IMR-90 (cell line): ENCODE results near the gene ARV1. TPM values are rescaled to one million over a fixed set of nuclear protein-coding genes. Genes with fewer than 3 reads are reported as not detected.

Source experiments
- ATAC-seq: fragments of 200-7000 bp; cut with Tn5 transposase; 2 replicates; pipeline ENCODE4 v1.9.1; 2020; ENCODE audit warnings: low read depth, mild to moderate bottlenecking, moderate library complexity
- BruUV-seq: library from RNA; stranded (reverse); fragments of 400-500 nt; replicated peaks from 2 replicates; lab custom pipeline; 2021; lab: Mats Ljungman, UMichigan
- CTCF ChIA-PET: fragments of 300-600 bp; formaldehyde crosslinking; extraction: SDS; loops from one replicate; lab custom pipeline; 2021; ENCODE audit warnings: antibody characterized with exemption; lab: Yijun Ruan, JAX
- POLR2A ChIA-PET: fragments of 300-600 bp; sonication (Branson Sonifier 250); formaldehyde crosslinking; loops from one replicate; lab custom pipeline; 2022; ENCODE audit warnings: antibody characterized with exemption; ENCODE audit not compliant: unreplicated experiment; lab: Charles Lee
- DNase-seq: peaks from one replicate; pipeline ENCODE4 v3.0.0; 2013
- H2AFZ ChIP-seq: replicated peaks from 2 replicates; pipeline ENCODE3; 2013; ENCODE audit warnings: low read length, mild to moderate bottlenecking; ENCODE audit not compliant: poor library complexity
- H2AK5ac ChIP-seq: 2 replicates; pipeline ENCODE4 v1.6.1; 2013; ENCODE audit warnings: low read depth, low read length, inconsistent platforms
- H2AK9ac ChIP-seq: replicated peaks from 2 replicates; pipeline ENCODE3; 2013; ENCODE audit warnings: mild to moderate bottlenecking, low read depth, low read length, moderate library complexity; ENCODE audit not compliant: poor library complexity
- H2BK120ac ChIP-seq: 2 replicates; pipeline ENCODE4 v1.6.1; 2013; ENCODE audit warnings: low read depth, low read length, inconsistent platforms
- H2BK15ac ChIP-seq: 3 replicates; pipeline ENCODE4 v1.6.1; 2013; ENCODE audit warnings: low read depth, low read length, inconsistent platforms
- H2BK20ac ChIP-seq: 2 replicates; pipeline ENCODE4 v1.6.1; 2013; ENCODE audit warnings: low read depth, mild to moderate bottlenecking, inconsistent platforms, low read length, moderate library complexity
- H2BK5ac ChIP-seq: 2 replicates; pipeline ENCODE4 v1.6.1; 2013; ENCODE audit warnings: mild to moderate bottlenecking, low read depth, low read length, inconsistent platforms; ENCODE audit not compliant: poor library complexity, severe bottlenecking
- H3K14ac ChIP-seq: replicated peaks from 2 replicates; pipeline ENCODE4 v1.6.1; 2013; ENCODE audit warnings: low read depth, low read length, inconsistent platforms
- H3K18ac ChIP-seq: 2 replicates; pipeline ENCODE4 v1.6.1; 2013; ENCODE audit warnings: low read depth, low read length, control low read depth
- H3K23ac ChIP-seq: 2 replicates; pipeline ENCODE4 v1.6.1; 2013; ENCODE audit warnings: low read depth, low read length, inconsistent platforms
- H3K27ac ChIP-seq: 2 replicates; pipeline ENCODE4 v1.5.1; 2013; ENCODE audit warnings: mild to moderate bottlenecking, control low read depth, low read length; ENCODE audit not compliant: insufficient read depth
- H3K27me3 ChIP-seq: 2 replicates; pipeline ENCODE4 v1.6.1; 2013; ENCODE audit warnings: low read length; ENCODE audit not compliant: control insufficient read depth, insufficient read depth
- H3K36me3 ChIP-seq: 2 replicates; pipeline ENCODE4 v1.6.1; 2013; ENCODE audit warnings: low read length, mixed read lengths; ENCODE audit not compliant: control insufficient read depth, insufficient read depth
- H3K4ac ChIP-seq: 2 replicates; pipeline ENCODE4 v1.6.1; 2013; ENCODE audit warnings: low read depth, low read length, inconsistent platforms
- H3K4me1 ChIP-seq: 2 replicates; pipeline ENCODE4 v1.6.1; 2013; ENCODE audit warnings: low read length, mixed read lengths; ENCODE audit not compliant: control insufficient read depth, insufficient read depth
- H3K4me2 ChIP-seq: 2 replicates; pipeline ENCODE4 v1.6.1; 2013; ENCODE audit warnings: low read depth, mild to moderate bottlenecking, control low read depth, low read length, moderate library complexity
- H3K4me3 ChIP-seq: 2 replicates; pipeline ENCODE4 v1.5.1; 2013; ENCODE audit warnings: low read depth, mild to moderate bottlenecking, control low read depth, low read length, moderate library complexity; ENCODE audit not compliant: insufficient read depth
- H3K56ac ChIP-seq: 2 replicates; pipeline ENCODE4 v1.6.1; 2013; ENCODE audit warnings: low read length, inconsistent platforms; ENCODE audit not compliant: insufficient read depth; ENCODE audit errors: extremely low read depth
- H3K79me1 ChIP-seq, 2 experiments: 2 replicates each; pipeline ENCODE4 v1.6.1; 2013; ENCODE audit warnings: low read length in 2 of 2, inconsistent platforms in 1 of 2, low read depth in 1 of 2
- H3K9ac ChIP-seq: 2 replicates; pipeline ENCODE4 v1.6.1; 2013; ENCODE audit warnings: low read depth, low read length, control low read depth
- H3K9me1 ChIP-seq: 2 replicates; pipeline ENCODE4 v1.6.1; 2013; ENCODE audit warnings: low read length, inconsistent platforms; ENCODE audit not compliant: insufficient read depth
- H3K9me3 ChIP-seq: 2 replicates; pipeline ENCODE4 v1.6.1; 2013; ENCODE audit warnings: low read length; ENCODE audit not compliant: control insufficient read depth, insufficient read depth
- H4K20me1 ChIP-seq: 2 replicates; pipeline ENCODE4 v1.6.1; 2013; ENCODE audit warnings: low read length, inconsistent platforms; ENCODE audit not compliant: insufficient read depth
- H4K5ac ChIP-seq: 2 replicates; pipeline ENCODE4 v1.6.1; 2013; ENCODE audit warnings: mild to moderate bottlenecking, low read depth, low read length, control low read depth
- H4K8ac ChIP-seq, 2 experiments: 2 replicates each; pipeline ENCODE4 v1.6.1; 2013; ENCODE audit warnings: low read depth in 2 of 2, low read length in 2 of 2, control low read depth in 1 of 2, inconsistent platforms in 1 of 2
- H4K91ac ChIP-seq: 2 replicates; pipeline ENCODE4 v1.6.1; 2013; ENCODE audit warnings: low read depth, low read length, inconsistent platforms; ENCODE audit not compliant: insufficient read depth
- BHLHE40 ChIP-seq: fragments of 150-350 bp; IDR thresholded peaks from 2 replicates; pipeline ENCODE4 v1.6.1; 2016; ENCODE audit warnings: mild to moderate bottlenecking, low read depth, low read length
- CEBPB ChIP-seq: IDR thresholded peaks from 2 replicates; pipeline ENCODE4 v1.6.1; 2012; ENCODE audit warnings: low read depth, low read length, improper control_type of control experiment
- CHD1 ChIP-seq: IDR thresholded peaks from 2 replicates; pipeline ENCODE4 v1.6.1; 2012; ENCODE audit warnings: low read depth, low read length, improper control_type of control experiment
- FOS ChIP-seq: fragments of 150-350 bp; IDR thresholded peaks from 2 replicates; pipeline ENCODE4 v1.6.1; 2016; ENCODE audit warnings: low read depth, low read length
- MAFK ChIP-seq: IDR thresholded peaks from 2 replicates; pipeline ENCODE4 v1.6.1; 2012; ENCODE audit warnings: low read depth, low read length, improper control_type of control experiment
- NFE2L2 ChIP-seq: fragments of 150-350 bp; IDR thresholded peaks from 2 replicates; pipeline ENCODE4 v1.6.1; 2016; ENCODE audit warnings: low read depth, mild to moderate bottlenecking, low read length
- POLR2A ChIP-seq: IDR thresholded peaks from 2 replicates; pipeline ENCODE4 v1.6.1; 2012; ENCODE audit warnings: mild to moderate bottlenecking, low read depth, low read length
- RAD21 ChIP-seq: IDR thresholded peaks from 2 replicates; pipeline ENCODE4 v1.6.1; 2012; ENCODE audit warnings: low read length, improper control_type of control experiment
- SMC3 ChIP-seq: fragments of 150-350 bp; IDR thresholded peaks from 2 replicates; pipeline ENCODE4 v1.6.1; 2016; ENCODE audit warnings: low read depth, mild to moderate bottlenecking, antibody characterized with exemption, low read length, moderate library complexity
- WGBS, 2 experiments: methylation state at CpG; one replicate each; pipeline versions ENCODE4 v1.1.5 to v1.1.7; 2013; ENCODE audit warnings: missing lambda C conversion rate in 2 of 2; ENCODE audit not compliant: insufficient read length in 1 of 2; ENCODE audit errors: extremely low coverage in 2 of 2; 5-methylcytosine and 5-hydroxymethylcytosine counted together
- dilution Hi-C: fragments of 300-500 bp; cut with HindIII; formaldehyde crosslinking; loops from one replicate; pipeline ENCODE4 v1.14.3; 2018; ENCODE audit warnings: low sequenced_read_pairs; ENCODE audit not compliant: unreplicated experiment
- in situ Hi-C: fragments of 300-500 bp; cut with MboI; formaldehyde crosslinking; loops from 3 replicates; pipeline ENCODE4 v1.14.3; 2019; ENCODE audit warnings: low sequenced_read_pairs, inconsistent platforms, mixed read lengths
- intact Hi-C: fragments of 100-400 bp; cut with micrococcal nuclease; formaldehyde crosslinking; loops from 2 replicates; pipeline ENCODE4 v1.10.0; 2022
- polyA plus RNA-seq, 3 experiments: library from polyadenylated mRNA; depleted of rRNA; stranded (reverse); fragments of >200 nt; gene quantifications; 2 replicates each; pipeline ENCODE4 v1.2.3, GENCODE V29; 2012; ENCODE audit warnings: low replicate concordance in 1 of 3
- total RNA-seq: library from RNA; depleted of rRNA; stranded (reverse); fragments of >200 nt; gene quantifications from 2 replicates; pipeline ENCODE4 v1.2.3, GENCODE V29; 2012
- TF ChIP-seq, protein P1 (sequence below): fragments of 150-350 bp; IDR thresholded peaks from 2 replicates; pipeline ENCODE4 v1.6.1; 2016; ENCODE audit warnings: low read depth, mild to moderate bottlenecking, low read length, moderate library complexity, borderline replicate concordance
- TF ChIP-seq, protein P2 (sequence below): fragments of 150-350 bp; IDR thresholded peaks from 2 replicates; pipeline ENCODE4 v1.6.1; 2017; ENCODE audit warnings: mild to moderate bottlenecking, antibody characterized with exemption, low read length, low read depth
- TF ChIP-seq, protein P3 (sequence below): conservative IDR thresholded peaks from 2 replicates; pipeline ENCODE4 v1.5.1; 2012; ENCODE audit warnings: mild to moderate bottlenecking, low read depth, low read length, improper control_type of control experiment

The ARV1 gene
- total and polyA plus RNA-seq, 2 of the 4 experiments (the other 2 are of a cell fraction): 19.0 to 22.9 TPM

DNA sequence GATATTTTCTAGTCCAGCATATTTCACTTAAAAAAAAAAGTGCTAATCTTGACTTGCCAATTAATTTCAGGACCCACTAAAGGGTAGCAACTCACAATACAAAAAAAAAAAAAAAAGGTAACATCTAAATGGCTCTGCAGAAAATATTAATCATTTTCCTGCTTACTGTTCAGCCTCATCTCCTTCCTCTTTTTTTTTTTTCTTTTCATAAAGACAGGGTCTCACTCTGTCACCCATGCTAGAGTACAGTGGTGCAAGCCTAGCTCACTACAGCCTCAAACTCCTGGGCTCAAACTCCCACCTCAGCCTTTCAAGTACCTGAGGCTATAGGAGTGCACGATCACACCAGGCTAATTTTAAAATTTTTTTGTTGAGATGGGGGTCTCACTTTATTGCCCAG lies 30.6 kb upstream of the ARV1 start:
- no peak overlapping the region for H2BK20ac ChIP-seq
- dilution Hi-C loops: no loop called here
- no peak overlapping the region for H2BK5ac ChIP-seq
- no TSS peak for BruUV-seq
- no peaks in the 10 kb centered on the region for H3K4me1 ChIP-seq
- no peak overlapping the region for H2BK120ac ChIP-seq
- in situ Hi-C loops: no loop called here
- CTCF ChIA-PET: no interaction called here
- H3K4me2 ChIP-seq: no peak overlapping the region
- no peak overlapping the region for H3K9ac ChIP-seq
- no peak overlapping the region for H3K14ac ChIP-seq
- H2BK15ac ChIP-seq: no peak overlapping the region
- H3K79me1 ChIP-seq: no peaks in the 10 kb centered on the region
- H3K56ac ChIP-seq: no peak overlapping the region
- H3K36me3 ChIP-seq: 0 out of 2 replicates have a peak, but pooled peaks cover 2% of the 10 kb centered on the region
- no peak overlapping the region for H2AFZ ChIP-seq
- WGBS, 2 experiments: no CpG with 5 or more reads among the region's 1 CpG
- no peak overlapping the region for H4K91ac ChIP-seq
- no peak overlapping the region for H3K27ac ChIP-seq
- H4K8ac ChIP-seq: no peak overlapping the region
- no peak overlapping the region for H3K4me3 ChIP-seq
- H4K5ac ChIP-seq: no peak overlapping the region
- H4K20me1 ChIP-seq: no peaks in the 10 kb centered on the region
- TF ChIP-seq, protein P1, sequence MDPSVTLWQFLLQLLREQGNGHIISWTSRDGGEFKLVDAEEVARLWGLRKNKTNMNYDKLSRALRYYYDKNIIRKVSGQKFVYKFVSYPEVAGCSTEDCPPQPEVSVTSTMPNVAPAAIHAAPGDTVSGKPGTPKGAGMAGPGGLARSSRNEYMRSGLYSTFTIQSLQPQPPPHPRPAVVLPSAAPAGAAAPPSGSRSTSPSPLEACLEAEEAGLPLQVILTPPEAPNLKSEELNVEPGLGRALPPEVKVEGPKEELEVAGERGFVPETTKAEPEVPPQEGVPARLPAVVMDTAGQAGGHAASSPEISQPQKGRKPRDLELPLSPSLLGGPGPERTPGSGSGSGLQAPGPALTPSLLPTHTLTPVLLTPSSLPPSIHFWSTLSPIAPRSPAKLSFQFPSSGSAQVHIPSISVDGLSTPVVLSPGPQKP: no peak
- no peak for TF ChIP-seq CEBPB
- TF ChIP-seq CHD1: no peak
- TF ChIP-seq POLR2A: no peak
- TF ChIP-seq, protein P2, sequence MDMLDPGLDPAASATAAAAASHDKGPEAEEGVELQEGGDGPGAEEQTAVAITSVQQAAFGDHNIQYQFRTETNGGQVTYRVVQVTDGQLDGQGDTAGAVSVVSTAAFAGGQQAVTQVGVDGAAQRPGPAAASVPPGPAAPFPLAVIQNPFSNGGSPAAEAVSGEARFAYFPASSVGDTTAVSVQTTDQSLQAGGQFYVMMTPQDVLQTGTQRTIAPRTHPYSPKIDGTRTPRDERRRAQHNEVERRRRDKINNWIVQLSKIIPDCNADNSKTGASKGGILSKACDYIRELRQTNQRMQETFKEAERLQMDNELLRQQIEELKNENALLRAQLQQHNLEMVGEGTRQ: no peak
- TF ChIP-seq FOS: no peak
- TF ChIP-seq, protein P3, sequence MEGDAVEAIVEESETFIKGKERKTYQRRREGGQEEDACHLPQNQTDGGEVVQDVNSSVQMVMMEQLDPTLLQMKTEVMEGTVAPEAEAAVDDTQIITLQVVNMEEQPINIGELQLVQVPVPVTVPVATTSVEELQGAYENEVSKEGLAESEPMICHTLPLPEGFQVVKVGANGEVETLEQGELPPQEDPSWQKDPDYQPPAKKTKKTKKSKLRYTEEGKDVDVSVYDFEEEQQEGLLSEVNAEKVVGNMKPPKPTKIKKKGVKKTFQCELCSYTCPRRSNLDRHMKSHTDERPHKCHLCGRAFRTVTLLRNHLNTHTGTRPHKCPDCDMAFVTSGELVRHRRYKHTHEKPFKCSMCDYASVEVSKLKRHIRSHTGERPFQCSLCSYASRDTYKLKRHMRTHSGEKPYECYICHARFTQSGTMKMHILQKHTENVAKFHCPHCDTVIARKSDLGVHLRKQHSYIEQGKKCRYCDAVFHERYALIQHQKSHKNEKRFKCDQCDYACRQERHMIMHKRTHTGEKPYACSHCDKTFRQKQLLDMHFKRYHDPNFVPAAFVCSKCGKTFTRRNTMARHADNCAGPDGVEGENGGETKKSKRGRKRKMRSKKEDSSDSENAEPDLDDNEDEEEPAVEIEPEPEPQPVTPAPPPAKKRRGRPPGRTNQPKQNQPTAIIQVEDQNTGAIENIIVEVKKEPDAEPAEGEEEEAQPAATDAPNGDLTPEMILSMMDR: no peak
- no peak for TF ChIP-seq SMC3
- no peak for TF ChIP-seq NFE2L2
- TF ChIP-seq MAFK: no peak
- no peak for TF ChIP-seq RAD21
- no peak for TF ChIP-seq BHLHE40
- 0 out of 2 replicates have a peak, but pooled peaks cover 3% of the 10 kb centered on the region for H3K9me1 ChIP-seq
- H2AK5ac ChIP-seq: no peak overlapping the region
- H3K27me3 ChIP-seq: no peaks in the 10 kb centered on the region
- H3K4ac ChIP-seq: no peak overlapping the region
- H3K18ac ChIP-seq: no peak overlapping the region
- intact Hi-C loops: no loop called here
- no peaks in the 10 kb centered on the region for H3K9me3 ChIP-seq
- no peak for DNase-seq
- H2AK9ac ChIP-seq: no peak overlapping the region
- ATAC-seq: no peak
- H3K23ac ChIP-seq: no peak overlapping the region
- POLR2A ChIA-PET: no interaction called here
